GF-D8 (cell line): ENCODE data around the gene KRT84.

Source experiments
- DNase-seq: peaks from one replicate; lab custom pipeline; 2025; lab: John Stamatoyannopoulos, UW

The KRT84 gene

GRCh38 chr12:52385226-52385702 lies at the start of gene KRT84:
Gene KRT84, minus strand, starts transcription at chr12:52385652. Its CDS starts 67 bp downstream, at chr12:52385585.
- DNase-seq = no peak

DNA sequence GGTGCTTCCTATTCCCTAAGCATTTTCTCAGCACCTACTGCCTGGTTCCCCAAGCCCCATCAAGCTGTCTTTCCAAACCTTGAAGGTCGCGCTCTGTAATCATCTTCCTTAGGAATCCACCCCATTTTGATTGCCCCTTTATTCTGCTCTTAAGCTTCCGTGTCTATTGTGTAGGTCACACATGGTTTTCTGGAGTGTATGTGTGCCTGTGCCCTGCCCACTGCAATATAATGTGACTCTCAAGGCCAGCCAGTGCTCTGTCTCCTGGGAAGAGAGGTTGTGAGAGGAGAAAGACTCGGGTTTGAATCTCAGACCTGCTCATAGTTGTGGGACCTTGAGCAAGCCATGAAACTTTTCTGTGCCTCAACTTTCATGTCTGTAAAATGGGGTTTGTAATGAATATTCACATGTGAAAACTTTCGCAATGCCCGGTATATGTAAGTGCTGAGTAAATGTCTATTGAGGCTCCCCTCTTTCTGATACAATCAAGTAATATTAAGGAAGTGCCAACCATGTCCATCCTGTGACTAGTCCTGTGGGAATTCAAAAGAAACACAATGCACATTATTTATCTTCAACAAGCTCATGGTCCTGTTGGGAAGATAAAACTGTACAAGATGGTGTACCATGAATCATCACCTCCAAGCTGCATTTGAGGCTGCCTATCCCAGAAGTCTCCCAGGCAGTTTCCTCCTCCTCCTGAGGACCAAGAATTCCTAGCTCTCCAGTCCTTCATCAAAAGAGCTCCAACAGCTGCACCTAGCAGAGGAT lies 49.5 kb upstream of the KRT84 start:
- DNase-seq = no peak

- DNase-seq = no peak
Measured at GRCh38 chr12:52434081-52434733, 48.8 kb upstream of the KRT84 start, which contains the start of gene KRT75. Gene KRT75, minus strand, starts transcription at chr12:52434371. Its CDS starts 67 bp downstream, at chr12:52434304.

DNA sequence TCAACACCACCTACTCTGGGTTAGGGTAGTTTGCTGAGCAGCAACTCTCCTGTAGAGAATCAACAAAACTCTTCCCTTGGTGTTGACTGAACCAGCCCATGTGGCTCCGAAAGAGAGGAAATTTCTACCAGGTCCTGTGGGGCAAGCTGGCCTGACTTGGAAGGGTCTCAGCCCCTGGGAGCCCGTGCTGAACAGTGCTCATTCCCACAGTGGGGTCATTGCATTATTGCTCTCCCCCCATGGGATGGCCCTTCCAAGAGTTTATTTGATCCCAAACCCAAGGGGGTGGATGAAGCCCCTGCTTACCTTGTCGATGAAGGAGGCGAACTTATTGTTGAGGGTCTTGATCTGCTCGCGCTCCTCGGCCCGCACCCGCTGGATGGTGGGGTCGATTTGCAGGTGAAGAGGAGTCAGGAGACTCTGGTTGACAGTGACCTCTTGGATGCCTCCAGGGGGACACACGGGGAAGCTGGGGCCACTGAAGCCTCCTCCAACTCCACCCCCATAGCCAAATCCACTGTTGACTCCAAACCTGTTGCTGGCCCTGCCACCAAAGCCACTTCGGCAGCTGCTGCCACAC lies 48.1 kb upstream of the KRT84 start:
- no peak for DNase-seq

DNA sequence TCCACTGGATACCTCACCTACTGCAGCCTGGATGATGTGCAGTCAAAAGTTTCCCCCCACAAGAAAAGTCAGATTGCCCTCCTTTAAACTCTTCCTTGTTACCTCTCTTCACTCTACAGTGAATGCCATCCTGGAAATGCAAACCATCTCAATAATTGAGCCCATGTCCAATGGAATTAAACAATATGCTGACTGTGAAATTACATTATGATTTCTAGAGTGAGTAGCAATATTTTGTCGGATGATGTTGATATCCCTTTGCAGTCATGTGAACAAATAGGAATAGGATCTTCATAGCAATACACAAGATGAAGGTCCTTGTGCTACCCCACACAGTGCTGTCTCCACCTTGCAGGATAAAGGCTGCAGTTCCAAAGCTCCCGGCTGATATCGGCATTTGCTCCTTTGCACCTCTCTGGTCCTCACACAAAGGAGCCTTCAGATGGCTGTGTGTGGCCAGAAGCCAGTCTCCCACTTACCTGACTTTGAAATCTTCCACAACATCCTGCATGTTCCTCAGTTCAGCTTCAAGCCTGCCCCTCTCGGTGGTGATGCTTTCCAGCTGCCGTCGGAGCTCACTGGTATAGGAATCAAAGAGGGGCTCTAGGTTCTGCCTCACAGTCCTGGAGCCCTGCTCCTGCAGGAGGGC lies 47.2 kb upstream of the KRT84 start:
- no peak for DNase-seq

DNA sequence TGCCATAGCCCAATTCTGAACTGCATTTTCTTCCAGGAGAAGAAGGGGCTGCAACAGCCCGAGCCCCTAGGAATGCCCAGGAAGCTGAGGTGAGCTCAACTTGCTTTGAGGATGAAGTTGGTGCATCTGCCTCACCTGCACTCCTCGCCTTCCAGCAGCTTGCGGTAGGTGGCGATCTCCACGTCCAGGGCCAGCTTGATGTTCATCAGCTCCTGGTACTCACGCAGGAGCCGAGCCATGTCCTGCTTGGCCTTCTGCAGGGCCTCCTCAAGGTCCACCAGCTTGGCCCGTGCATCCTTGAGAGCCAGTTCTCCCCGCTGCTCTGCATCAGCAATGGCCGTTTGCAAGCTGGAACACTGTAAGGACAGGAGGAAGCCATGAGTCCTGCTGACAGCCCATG lies 42.7 kb upstream of the KRT84 start:
- DNase-seq = no peak

DNA sequence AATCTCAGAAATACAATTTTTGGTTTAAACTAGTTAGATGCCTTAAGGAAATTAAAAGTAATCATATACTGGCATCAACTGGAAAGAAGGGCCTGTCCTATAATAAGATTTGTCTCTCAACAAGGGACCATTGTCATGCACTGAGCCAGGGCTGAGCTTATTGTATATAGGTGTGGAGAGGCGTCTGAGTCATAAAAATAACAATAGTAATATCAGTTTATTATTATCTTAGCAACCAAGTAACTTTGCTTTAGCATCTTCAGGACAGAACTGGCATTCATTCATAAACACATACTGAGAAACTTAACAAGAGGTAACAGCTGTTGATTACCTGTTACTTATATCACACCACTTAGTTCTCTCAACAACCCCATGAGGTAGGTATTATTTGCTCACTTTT lies 41.6 kb upstream of the KRT84 start:
- DNase-seq = no peak

- DNase-seq = no peak
Measured at GRCh38 chr12:52426034-52426433, 40.6 kb upstream of the KRT84 start.

GRCh38 chr12:52425466-52425865 lies 40.0 kb upstream of the KRT84 start:
- no peak for DNase-seq

- DNase-seq = no peak
Measured at GRCh38 chr12:52423661-52424500, 38.4 kb upstream of the KRT84 start.

- DNase-seq = no peak
Measured at GRCh38 chr12:52423035-52423434, 37.6 kb upstream of the KRT84 start.

DNA sequence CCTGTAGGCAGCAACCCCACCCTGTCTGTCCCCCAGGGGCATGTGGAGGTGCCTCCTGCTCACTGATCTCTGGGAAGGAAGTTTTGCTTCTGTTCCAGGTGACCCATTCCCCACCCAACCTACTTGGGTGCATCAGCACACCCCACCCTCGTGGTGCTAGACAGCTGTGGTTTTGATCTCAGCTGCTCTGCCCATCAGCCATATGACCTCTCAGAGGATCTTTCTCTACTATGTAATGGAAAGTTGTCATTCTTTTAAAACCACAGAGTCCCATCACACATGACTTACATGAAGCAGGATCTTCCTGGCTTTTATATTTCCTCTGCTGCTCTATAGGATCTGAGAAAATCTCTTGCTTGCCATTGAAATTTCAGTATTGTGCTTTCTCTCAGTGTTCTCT lies 34.2 kb upstream of the KRT84 start:
- DNase-seq = no peak

DNA sequence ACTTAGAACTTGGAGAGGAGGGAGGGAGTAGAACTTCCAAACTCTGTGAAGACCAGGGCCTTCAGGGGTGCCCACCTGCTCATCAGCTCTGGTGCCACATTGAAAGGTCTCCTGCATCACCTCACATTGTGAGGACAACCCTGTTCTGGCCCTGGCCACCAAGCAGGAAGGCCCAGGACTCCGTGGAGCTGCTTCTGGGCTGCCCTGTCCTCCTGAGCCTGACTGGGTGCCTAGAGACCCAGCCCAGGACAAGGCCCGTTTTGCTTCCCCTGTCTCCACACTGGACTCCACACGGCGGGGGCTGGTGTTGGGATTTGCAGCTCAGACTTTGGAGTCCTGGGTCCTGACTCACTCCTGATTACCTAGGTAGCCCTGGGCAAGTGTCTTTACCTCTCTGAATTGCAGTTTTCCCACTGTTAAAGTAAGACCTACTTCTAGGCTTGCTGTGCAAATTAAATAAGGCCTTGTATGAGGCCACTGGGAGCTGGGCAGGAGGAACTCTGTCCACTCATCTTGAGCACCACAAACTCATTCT lies 33.2 kb upstream of the KRT84 start:
- no peak for DNase-seq

DNA sequence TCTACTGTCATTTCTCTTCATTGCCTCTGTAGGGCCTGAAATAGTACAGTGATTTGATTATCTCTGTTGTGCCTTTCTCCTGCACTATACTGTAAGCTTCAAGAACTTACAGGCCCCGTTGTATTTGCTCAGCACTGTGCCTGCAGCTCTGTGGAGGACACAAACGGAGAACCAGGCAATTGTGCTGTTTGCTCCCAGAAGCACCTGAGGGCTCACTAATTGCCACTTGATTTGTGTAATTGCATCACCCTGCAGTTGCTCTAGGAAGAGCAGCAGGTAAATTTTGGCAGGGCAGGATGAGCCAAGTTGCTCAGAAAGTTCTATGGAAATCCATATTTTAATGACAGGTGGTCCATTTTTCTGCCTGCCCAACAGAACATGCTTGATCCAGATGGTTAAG lies 32.3 kb upstream of the KRT84 start:
- DNase-seq = no peak

DNA sequence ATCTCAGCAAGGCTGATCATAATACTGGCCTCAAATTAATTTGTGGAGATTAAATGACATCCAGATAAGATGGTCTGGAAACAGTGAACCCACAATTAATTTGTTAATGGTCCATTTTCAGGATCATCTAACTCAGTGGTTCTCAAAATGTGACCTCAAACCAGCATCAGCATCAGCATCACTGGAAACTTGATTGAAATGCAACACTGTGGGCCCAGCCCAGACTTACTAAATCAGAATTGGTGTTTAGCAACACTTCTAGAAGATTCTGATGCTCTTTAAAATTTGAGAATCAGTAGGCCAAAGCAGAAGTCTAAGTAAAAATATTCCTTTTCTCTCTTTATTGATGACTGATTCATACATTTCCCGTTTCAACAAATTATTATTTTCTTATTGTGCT lies 31.3 kb upstream of the KRT84 start:
- no peak for DNase-seq

DNA sequence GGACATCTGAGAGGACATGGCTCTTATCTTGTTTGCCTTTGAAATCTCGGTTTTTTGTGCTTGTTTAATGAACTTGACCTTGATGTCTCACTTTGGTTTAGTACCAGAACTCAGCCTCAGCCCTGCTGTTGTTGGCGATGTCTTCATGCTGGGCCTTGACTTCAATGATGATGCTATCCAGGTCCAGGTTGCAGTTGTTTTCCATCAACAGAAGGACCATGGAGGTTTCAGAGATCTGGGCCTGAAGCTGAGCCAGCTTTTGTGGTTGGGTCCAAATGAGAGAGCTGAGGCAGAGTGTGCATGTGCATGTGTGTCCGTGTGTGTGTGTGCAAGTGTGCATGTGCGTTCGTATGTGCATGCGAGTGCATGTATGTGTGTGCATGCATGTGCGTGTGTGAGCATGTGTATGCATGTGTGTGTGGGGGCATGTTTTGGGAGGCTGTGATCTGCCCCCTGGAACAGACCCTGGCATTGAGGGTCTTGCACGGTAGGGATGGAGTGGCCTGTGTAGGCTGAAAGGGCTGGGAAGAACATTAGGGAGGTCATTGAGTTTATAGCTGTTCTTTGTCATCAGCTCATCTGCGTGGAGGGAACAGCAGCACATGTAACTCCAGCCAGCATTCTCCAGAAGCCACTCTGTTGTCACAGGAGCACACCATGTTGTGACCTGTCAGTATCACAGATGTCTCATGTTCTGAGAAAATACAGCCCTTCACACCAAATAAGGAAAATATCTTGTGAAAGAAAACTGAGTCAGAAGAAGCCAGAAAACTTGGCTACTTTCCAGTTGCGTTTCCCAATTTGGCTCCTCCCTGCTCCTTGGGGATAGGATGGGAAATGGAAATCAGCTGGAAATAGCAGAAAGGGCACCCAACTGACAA lies 30.7 kb upstream of the KRT84 start:
- no peak for DNase-seq

DNA sequence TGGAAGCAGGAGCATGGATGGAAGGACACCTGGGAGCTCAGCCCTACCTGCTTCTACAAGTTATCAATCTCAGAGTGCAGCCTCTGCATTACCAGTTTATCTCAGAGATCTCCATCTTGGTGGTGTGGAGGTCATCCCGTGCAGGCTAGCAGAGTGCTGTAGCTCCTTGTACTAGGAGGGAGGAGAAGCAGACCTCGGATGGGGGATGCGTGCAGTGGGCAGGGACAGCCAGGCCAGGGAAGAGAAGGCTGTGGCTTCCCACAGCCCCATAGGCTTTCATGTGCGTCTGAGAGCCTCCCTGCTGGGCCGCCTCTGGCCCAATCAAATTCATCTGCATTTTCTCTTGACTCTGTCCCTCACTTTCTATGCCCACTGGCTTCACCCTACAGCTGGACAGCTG lies 29.5 kb upstream of the KRT84 start:
- no peak for DNase-seq

- no peak for DNase-seq
Measured at GRCh38 chr12:52413782-52414345, 28.4 kb upstream of the KRT84 start.

DNA sequence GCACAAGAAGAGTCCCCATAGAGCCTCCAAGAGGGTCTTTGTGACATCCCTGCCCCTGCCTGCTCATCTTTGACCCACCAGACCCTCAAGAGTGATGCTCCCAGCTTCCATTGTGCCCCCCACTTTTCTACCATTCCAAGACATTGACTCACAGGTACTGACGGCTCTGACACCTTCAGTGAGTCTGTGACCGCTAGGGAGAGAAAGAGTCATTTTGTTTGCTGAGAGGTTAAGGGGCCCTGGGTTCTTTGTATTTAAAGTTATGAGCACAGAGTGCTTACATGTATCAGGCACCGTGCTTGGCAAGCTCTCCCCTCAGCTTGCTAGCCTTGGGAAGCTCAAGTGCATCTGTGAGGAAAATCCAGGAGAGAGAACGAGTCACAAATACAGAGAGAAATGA lies 27.8 kb upstream of the KRT84 start:
- DNase-seq = no peak

DNA sequence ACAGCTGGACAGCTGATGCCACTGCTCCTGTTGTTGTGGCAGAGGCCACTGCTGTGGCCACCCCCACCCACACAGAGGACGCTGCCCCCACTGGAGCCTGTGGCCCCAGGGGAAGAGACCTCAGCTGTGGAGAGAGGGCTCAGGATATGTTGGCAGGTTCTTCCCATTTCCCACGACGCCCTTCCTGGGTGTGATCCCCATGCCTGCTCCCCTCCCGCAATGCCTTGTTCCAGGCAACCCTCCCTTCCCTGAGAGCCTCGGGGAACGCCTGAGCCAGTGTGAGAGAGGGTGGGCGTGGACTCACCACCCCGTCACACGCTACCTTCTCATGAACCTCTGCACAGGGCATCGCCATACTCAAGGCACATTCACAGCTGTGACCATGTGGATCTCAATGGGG lies 26.4 kb upstream of the KRT84 start:
- no peak for DNase-seq
